Body of pancreas (tissue), 4 donors: ENCODE measurements around the gene EML5.

ENCODE experiments used
- POLR2A ChIP-seq, 3 donors: fragments of 450-650 bp; IDR thresholded peaks; one replicate each; pipeline ENCODE4 v1.6.1; 2016; ENCODE audit warnings: antibody characterized with exemption in 3 of 3, mild to moderate bottlenecking in 2 of 3
- TF ChIP-seq, protein P1 (sequence below), 7 experiments: fragments of 450-650 bp in 4 of 7; fragments of 200-600 bp in 3 of 7; sonication (generic) in 3 of 7; IDR thresholded peaks; one replicate each; pipeline ENCODE4 v1.5.1; 2016 to 2019; ENCODE audit warnings: antibody characterized with exemption in 7 of 7

DNA sequence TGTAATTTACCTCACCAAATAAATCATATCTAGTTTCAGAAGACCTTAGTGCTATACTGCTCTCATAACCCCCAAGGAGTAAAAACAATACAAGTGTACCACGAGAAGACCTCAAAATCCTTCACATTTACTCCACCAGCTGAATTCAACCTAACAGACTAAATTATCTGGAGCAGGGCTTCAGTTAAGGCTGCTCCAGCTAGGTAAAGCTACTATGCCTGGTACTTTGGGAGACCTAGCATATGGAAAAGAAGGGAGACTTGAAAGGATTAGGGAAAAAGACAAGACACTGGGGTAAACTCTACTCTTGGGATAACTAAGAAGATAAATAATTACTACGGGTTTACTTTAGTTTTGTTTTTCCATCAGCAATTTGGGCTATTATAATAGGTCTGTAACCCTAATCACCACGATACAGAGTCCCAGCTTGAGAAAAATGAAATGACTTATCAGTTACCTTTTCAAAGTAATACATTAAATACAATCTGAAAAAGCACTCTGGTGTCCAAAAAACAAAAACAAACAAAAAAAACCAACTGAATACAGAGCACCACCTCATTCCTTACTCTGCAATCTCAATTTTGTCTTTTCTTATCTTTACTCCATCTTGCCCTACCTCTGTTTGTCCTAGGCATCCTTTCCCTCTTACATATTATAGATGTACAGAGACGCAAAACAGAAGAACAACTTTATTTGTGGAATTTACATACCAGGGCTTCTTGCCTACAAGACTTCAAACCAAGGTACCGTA lies 2.1 kb downstream of the EML5 start:
- TF ChIP-seq, protein P1, sequence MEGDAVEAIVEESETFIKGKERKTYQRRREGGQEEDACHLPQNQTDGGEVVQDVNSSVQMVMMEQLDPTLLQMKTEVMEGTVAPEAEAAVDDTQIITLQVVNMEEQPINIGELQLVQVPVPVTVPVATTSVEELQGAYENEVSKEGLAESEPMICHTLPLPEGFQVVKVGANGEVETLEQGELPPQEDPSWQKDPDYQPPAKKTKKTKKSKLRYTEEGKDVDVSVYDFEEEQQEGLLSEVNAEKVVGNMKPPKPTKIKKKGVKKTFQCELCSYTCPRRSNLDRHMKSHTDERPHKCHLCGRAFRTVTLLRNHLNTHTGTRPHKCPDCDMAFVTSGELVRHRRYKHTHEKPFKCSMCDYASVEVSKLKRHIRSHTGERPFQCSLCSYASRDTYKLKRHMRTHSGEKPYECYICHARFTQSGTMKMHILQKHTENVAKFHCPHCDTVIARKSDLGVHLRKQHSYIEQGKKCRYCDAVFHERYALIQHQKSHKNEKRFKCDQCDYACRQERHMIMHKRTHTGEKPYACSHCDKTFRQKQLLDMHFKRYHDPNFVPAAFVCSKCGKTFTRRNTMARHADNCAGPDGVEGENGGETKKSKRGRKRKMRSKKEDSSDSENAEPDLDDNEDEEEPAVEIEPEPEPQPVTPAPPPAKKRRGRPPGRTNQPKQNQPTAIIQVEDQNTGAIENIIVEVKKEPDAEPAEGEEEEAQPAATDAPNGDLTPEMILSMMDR (IDR thresholded peaks at IDR 0.05): no peak
- no peak for TF ChIP-seq POLR2A (IDR thresholded peaks at IDR 0.05)
